ENCODE measurements around the gene ERMARD. TPM values are rescaled to one million over a fixed set of nuclear protein-coding genes. Genes with fewer than 3 reads are reported as not detected.

ERMARD gene
- total RNA-seq, 4 donors from 2014 or later: 14.3 to 31.9 (median 16.8) TPM

GRCh38 chr6:169813969-169814368 is 62.5 kb downstream of the ERMARD start:
- Histone ChIP-seq H3K9me3 (peaks cover 0 to 9% (median 0%) of the 10 kb centered on the region in 3 donors), H3K36me3 (no peaks in the 10 kb centered on the region), H3K4me3 (no peak overlapping the region), H3K4me1 (no peaks in the 10 kb centered on the region), H3K27ac (no peak overlapping the region), H3K27me3 (no peaks in the 10 kb centered on the region)
- WGBS, 2 donors (ENCODE audit: low coverage in 1 of 2): 64% methylated on average over 3 of the region's 11 CpGs; no CpG with 5 or more reads in 1 of the 2 donors
- no peak for ATAC-seq
- no peak for TF ChIP-seq POLR2AphosphoS5 (IDR thresholded peaks at IDR 0.05)
- TF ChIP-seq, protein P1, sequence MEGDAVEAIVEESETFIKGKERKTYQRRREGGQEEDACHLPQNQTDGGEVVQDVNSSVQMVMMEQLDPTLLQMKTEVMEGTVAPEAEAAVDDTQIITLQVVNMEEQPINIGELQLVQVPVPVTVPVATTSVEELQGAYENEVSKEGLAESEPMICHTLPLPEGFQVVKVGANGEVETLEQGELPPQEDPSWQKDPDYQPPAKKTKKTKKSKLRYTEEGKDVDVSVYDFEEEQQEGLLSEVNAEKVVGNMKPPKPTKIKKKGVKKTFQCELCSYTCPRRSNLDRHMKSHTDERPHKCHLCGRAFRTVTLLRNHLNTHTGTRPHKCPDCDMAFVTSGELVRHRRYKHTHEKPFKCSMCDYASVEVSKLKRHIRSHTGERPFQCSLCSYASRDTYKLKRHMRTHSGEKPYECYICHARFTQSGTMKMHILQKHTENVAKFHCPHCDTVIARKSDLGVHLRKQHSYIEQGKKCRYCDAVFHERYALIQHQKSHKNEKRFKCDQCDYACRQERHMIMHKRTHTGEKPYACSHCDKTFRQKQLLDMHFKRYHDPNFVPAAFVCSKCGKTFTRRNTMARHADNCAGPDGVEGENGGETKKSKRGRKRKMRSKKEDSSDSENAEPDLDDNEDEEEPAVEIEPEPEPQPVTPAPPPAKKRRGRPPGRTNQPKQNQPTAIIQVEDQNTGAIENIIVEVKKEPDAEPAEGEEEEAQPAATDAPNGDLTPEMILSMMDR (IDR thresholded peaks at IDR 0.05): no peak
- no peak for TF ChIP-seq POLR2A (IDR thresholded peaks at IDR 0.05)

GRCh38 chr6:169816054-169816453 is 64.6 kb downstream of the ERMARD start:
- Histone ChIP-seq H3K9me3 (peaks cover 0 to 9% (median 0%) of the 10 kb centered on the region in 3 donors), H3K36me3 (no peaks in the 10 kb centered on the region), H3K27ac (no peak overlapping the region), H3K4me1 (no peaks in the 10 kb centered on the region), H3K27me3 (no peaks in the 10 kb centered on the region), H3K4me3 (no peak overlapping the region)
- no peak for TF ChIP-seq POLR2A (IDR thresholded peaks at IDR 0.05)
- TF ChIP-seq, protein P1 (IDR thresholded peaks at IDR 0.05): no peak
- no peak for TF ChIP-seq POLR2AphosphoS5 (IDR thresholded peaks at IDR 0.05)
- no peak for TF ChIP-seq EP300 (IDR thresholded peaks at IDR 0.05)
- 88 to 94% methylated on average over 2 of the region's 2 CpGs for WGBS, 2 donors (ENCODE audit: low coverage in 1 of 2)
- no peak for ATAC-seq

DNA sequence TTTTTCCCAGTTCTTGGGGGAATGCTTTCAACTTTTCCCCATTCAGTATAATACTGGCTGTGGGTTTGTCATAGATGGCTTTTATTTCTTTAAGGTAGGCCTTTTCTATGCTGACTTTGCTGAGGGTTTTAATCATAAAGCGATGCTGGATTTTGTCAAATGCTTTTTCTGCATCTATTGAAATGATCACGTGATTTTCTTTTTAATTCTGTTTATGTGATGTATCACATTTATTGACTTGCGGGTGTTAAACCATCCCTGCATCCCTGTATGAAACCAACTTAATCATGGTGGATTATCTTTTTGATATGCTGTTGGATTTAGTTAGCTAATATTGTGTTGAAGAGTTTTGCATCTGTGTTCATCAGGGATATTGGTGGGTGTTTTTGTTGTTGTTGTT is 65.6 kb downstream of the ERMARD start:
- WGBS, 2 donors (ENCODE audit: low coverage in 1 of 2): 82 to 91% methylated on average over 3 of the region's 3 CpGs
- no peaks in the 10 kb centered on the region for H3K27me3 ChIP-seq
- no peak overlapping the region for H3K4me3 ChIP-seq
- H3K9me3 ChIP-seq: peaks cover 0 to 9% (median 0%) of the 10 kb centered on the region in 3 donors
- no peaks in the 10 kb centered on the region for H3K36me3 ChIP-seq
- H3K27ac ChIP-seq: no peak overlapping the region
- TF ChIP-seq EP300 (IDR thresholded peaks at IDR 0.05) (no peak), POLR2A (IDR thresholded peaks at IDR 0.05) (no peak)
- no peak for ATAC-seq
- no peaks in the 10 kb centered on the region for H3K4me1 ChIP-seq

- Histone ChIP-seq H3K9me3 (peaks cover 0 to 9% (median 0%) of the 10 kb centered on the region in 3 donors), H3K27ac (no peak overlapping the region), H3K27me3 (peaks cover 13% of the 10 kb centered on the region), H3K36me3 (no peaks in the 10 kb centered on the region), H3K4me3 (no peak overlapping the region), H3K4me1 (no peaks in the 10 kb centered on the region)
- no peak for ATAC-seq
- WGBS, 2 donors (ENCODE audit: low coverage in 1 of 2): 40 to 78% methylated on average over 1 to 2 of the region's 2 CpGs
- TF ChIP-seq EP300 (IDR thresholded peaks at IDR 0.05) (no peak), POLR2AphosphoS5 (IDR thresholded peaks at IDR 0.05) (no peak), POLR2A (IDR thresholded peaks at IDR 0.05) (no peak)
- TF ChIP-seq, protein P1 (IDR thresholded peaks at IDR 0.05): no peak
Observed at GRCh38 chr6:169820358-169820757, 68.9 kb downstream of the ERMARD start.

- Histone ChIP-seq H3K27me3 (peaks cover 23% of the 10 kb centered on the region), H3K4me3 (no peak overlapping the region), H3K27ac (no peak overlapping the region), H3K36me3 (no peaks in the 10 kb centered on the region), H3K9me3 (peaks cover 0 to 12% (median 0%) of the 10 kb centered on the region in 3 donors), H3K4me1 (no peaks in the 10 kb centered on the region)
- no CpG with 5 or more reads among the region's 9 CpGs for WGBS, 2 donors (ENCODE audit: low coverage in 1 of 2)
- ATAC-seq: no peak
- TF ChIP-seq POLR2AphosphoS5 (IDR thresholded peaks at IDR 0.05): no peak
- no peak for TF ChIP-seq POLR2A (IDR thresholded peaks at IDR 0.05)
- no peak for TF ChIP-seq EP300 (IDR thresholded peaks at IDR 0.05)
- TF ChIP-seq, protein P1 (IDR thresholded peaks at IDR 0.05): no peak
Observed at GRCh38 chr6:169824021-169824420, 72.6 kb downstream of the ERMARD start.

Measured in gastroesophageal sphincter (tissue), 4 donors.